Heart left ventricle (tissue), 16 donors: Measurements from ENCODE around the gene OR6V1. TPM values are rescaled to one million over a fixed set of nuclear protein-coding genes. Genes with fewer than 3 reads are reported as not detected.

ENCODE experiments used
- ATAC-seq, 4 donors: fragments of 200-7000 bp; cut with Tn5 transposase; one replicate each; pipeline ENCODE4 v1.9.1; 2020 to 2022; ENCODE audit warnings: moderate library complexity in 4 of 4, mild to moderate bottlenecking in 3 of 4, moderate number of reproducible peaks in 1 of 4
- DNase-seq, 5 donors: peaks; one replicate each; pipeline ENCODE4 v3.0.0-alpha.2; 2020
- H3K27ac ChIP-seq, 12 donors: fragments of 200-600 bp; sonication (generic) in 4 of 12; one replicate each; pipeline versions ENCODE4 v1.5.0 to v1.8.0; 2016 to 2022; ENCODE audit warnings: mild to moderate bottlenecking in 2 of 12
- H3K27me3 ChIP-seq, 9 donors: fragments of 200-600 bp; sonication (generic) in 2 of 9; one replicate each; pipeline versions ENCODE4 v1.5.1 to v1.8.0; 2016 to 2022; ENCODE audit warnings: mild to moderate bottlenecking in 3 of 9
- H3K36me3 ChIP-seq, 9 donors: fragments of 200-600 bp; sonication (generic) in 2 of 9; one replicate each; pipeline versions ENCODE4 v1.5.0 to v1.8.0; 2018 to 2022; ENCODE audit warnings: mild to moderate bottlenecking in 2 of 9
- H3K4me1 ChIP-seq, 12 donors: fragments of 200-600 bp; sonication (generic) in 4 of 12; one replicate each; pipeline versions ENCODE4 v1.5.0 to v1.8.0; 2016 to 2022; ENCODE audit warnings: mild to moderate bottlenecking in 3 of 12
- H3K4me3 ChIP-seq, 12 donors: fragments of 200-600 bp; sonication (generic) in 4 of 12; one replicate each; pipeline versions ENCODE4 v1.5.0 to v1.8.0; 2017 to 2022; ENCODE audit warnings: mild to moderate bottlenecking in 9 of 12, moderate library complexity in 4 of 12
- H3K9me3 ChIP-seq, 12 donors: fragments of 200-600 bp; sonication (generic) in 4 of 12; one replicate each; pipeline versions ENCODE4 v1.5.0 to v1.8.0; 2016 to 2022; ENCODE audit warnings: mild to moderate bottlenecking in 1 of 12
- CTCF ChIP-seq, 12 donors: fragments of 200-600 bp; sonication (generic) in 4 of 12; IDR thresholded peaks; one replicate each; pipeline versions ENCODE4 v1.5.0 to v1.8.0; 2018 to 2022; ENCODE audit warnings: antibody characterized with exemption in 12 of 12, mild to moderate bottlenecking in 5 of 12
- POLR2A ChIP-seq, 2 donors: fragments of 450-650 bp; IDR thresholded peaks; one replicate each; pipeline ENCODE4 v1.6.1; 2017; ENCODE audit warnings: antibody characterized with exemption in 2 of 2, mild to moderate bottlenecking in 2 of 2, moderate library complexity in 2 of 2
- WGBS, 4 donors: extraction: QIAGEN DNeasy Blood & Tissue Kit in 2 of 4; methylation state at CpG; one replicate each; pipeline versions ENCODE4 v1.1.5 to v1.1.7; 2013 to 2018; 5-methylcytosine and 5-hydroxymethylcytosine counted together
- intact Hi-C, 10 donors: fragments of 100-400 bp; cut with DNase I; formaldehyde crosslinking; loops; one replicate each; pipeline versions ENCODE4 v1.11.1 to v1.14.2; 2022
- polyA plus RNA-seq, 2 donors: library from polyadenylated mRNA; stranded (reverse); fragments of 200-250 nt; gene quantifications; one replicate each; pipeline ENCODE4 v1.2.3, GENCODE V29; 2013
- total RNA-seq, 9 donors: library from RNA; depleted of rRNA in 2 of 9; stranded (reverse); fragments of >200 nt in 2 of 9; fragmentation: NEBNext Ultra II Directional in 3 of 9; extraction: Animal tissue kit (Norgen Biotek cat#: 25700) in 3 of 9; gene quantifications; one replicate each; pipeline versions ENCODE4 v1.1.0 to v1.2.4, GENCODE V29; 2016 to 2023
- donor health status: ischemic (EF 13 %, LVEDD 7.1; RV severe dilation, severe dysfunction).
- donor health status: healthy with polysubstance abuse.
- donor health status: DM: no; HTN: yes; CAD: no.
- donor health status: DM: no; HTN: no; CAD: no.
- donor health status: ischemic (EF 25% LVEDD 6.9; RV normal size, moderate dysfunction).
- donor health status: ischemic (EF 25% LVEDD 5.7; RV mildly dilated, moderate dysfunction).
- donor health status: healthy.
- donor health status: DM: yes; HTN: yes; CAD: no.
- donor health status: ischemic (EF 35%, LVEDD 5.7; RV mildly dilated, moderate dysfunction).
- donor health status: nonischemic (EF 11% LVEDD 7.7; RV severe dilation, severe dysfunction).
- donor health status: DM: yes; HTN: yes; CAD: no.
- donor health status: PGD.
- donor health status: ischemic (EF 29% LVEDD 5.4; RV normal size, mild dysfunction).
- donor health status: nonischemic (EF 23%, LVEDD 6.1; RV moderate dilation, normal function).

OR6V1 gene
- total and polyA plus RNA-seq, 11 donors: not detected

- 54 to 64% (median 59%) methylated on average over 2 of the region's 2 CpGs for WGBS, 4 donors
- no peaks in the 10 kb centered on the region for H3K4me1 ChIP-seq
- no peak overlapping the region for H3K27ac ChIP-seq
- no peak overlapping the region for H3K4me3 ChIP-seq
- H3K27me3 ChIP-seq: no peaks in the 10 kb centered on the region
- intact Hi-C loops: no loop called here
- TF ChIP-seq CTCF (IDR thresholded peaks at IDR 0.05) (no peak), POLR2A (IDR thresholded peaks at IDR 0.05) (no peak)
- no peak for DNase-seq
- no peaks in the 10 kb centered on the region for H3K36me3 ChIP-seq
- no peak for ATAC-seq
- H3K9me3 ChIP-seq: peaks cover 0 to 3% (median 0%) of the 10 kb centered on the region in 12 donors
These were observed 16.3 kb downstream of the OR6V1 start for GRCh38 chr7:143068446-143068845.

- Histone ChIP-seq H3K9me3 (peaks cover 0 to 3% (median 0%) of the 10 kb centered on the region in 12 donors), H3K4me1 (no peaks in the 10 kb centered on the region), H3K27me3 (no peaks in the 10 kb centered on the region), H3K27ac (no peak overlapping the region), H3K36me3 (no peaks in the 10 kb centered on the region), H3K4me3 (no peak overlapping the region)
- 50 to 54% (median 51%) methylated on average over 6 of the region's 6 CpGs for WGBS, 4 donors
- TF ChIP-seq POLR2A (IDR thresholded peaks at IDR 0.05) (no peak), CTCF (IDR thresholded peaks at IDR 0.05) (no peak)
- peak in 1 of 4 donors; percentile 28 for ATAC-seq
- no peak for DNase-seq
- intact Hi-C loops: loop anchor here in 1 of 10 donors (10.0 kb wide), 1 partner anchor 55 kb away; no protein-coding TSS in a partner anchor
These were observed 17.9 kb downstream of the OR6V1 start for GRCh38 chr7:143069912-143070500.

DNA sequence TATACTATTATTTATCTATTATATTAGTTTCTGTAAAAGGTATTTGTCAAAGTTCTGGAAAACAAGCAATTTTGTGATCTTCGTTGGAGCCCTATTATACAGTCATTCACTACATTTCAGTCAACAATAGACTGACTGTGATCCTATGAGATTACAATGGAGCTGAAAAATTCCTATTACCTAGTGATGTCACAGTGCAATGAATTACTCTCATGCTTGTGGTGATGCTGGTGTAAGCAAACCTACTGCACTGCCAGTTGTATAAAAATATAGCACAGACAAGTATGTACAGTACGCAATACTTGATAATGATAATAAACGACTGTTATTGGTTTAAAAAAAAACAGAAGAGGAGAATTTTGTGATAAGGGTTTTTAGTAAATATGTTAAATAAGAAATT is 21.4 kb downstream of the OR6V1 start:
- intact Hi-C loops: loop anchor here in 1 of 10 donors (10.0 kb wide), 1 partner anchor 51 kb away; no protein-coding TSS in a partner anchor
- WGBS, 4 donors: 81 to 86% (median 83%) methylated on average over 3 of the region's 3 CpGs
- no peak overlapping the region for H3K27ac ChIP-seq
- no peak for DNase-seq
- TF ChIP-seq CTCF (IDR thresholded peaks at IDR 0.05) (no peak), POLR2A (IDR thresholded peaks at IDR 0.05) (no peak)
- ATAC-seq: no peak
- H3K27me3 ChIP-seq: no peaks in the 10 kb centered on the region
- peaks cover 0 to 3% (median 0%) of the 10 kb centered on the region in 12 donors for H3K9me3 ChIP-seq
- no peaks in the 10 kb centered on the region for H3K36me3 ChIP-seq
- no peak overlapping the region for H3K4me3 ChIP-seq
- H3K4me1 ChIP-seq: no peaks in the 10 kb centered on the region

- intact Hi-C loops: loop anchor here in 1 of 10 donors (10.0 kb wide), 1 partner anchor 51 kb away; no protein-coding TSS in a partner anchor
- Histone ChIP-seq H3K4me3 (no peak overlapping the region), H3K4me1 (no peaks in the 10 kb centered on the region), H3K36me3 (no peaks in the 10 kb centered on the region), H3K9me3 (peaks cover 0 to 9% (median 0%) of the 10 kb centered on the region in 12 donors), H3K27ac (no peak overlapping the region), H3K27me3 (no peaks in the 10 kb centered on the region)
- no peak for TF ChIP-seq CTCF (IDR thresholded peaks at IDR 0.05)
- no peak for TF ChIP-seq POLR2A (IDR thresholded peaks at IDR 0.05)
- DNase-seq (no peak), ATAC-seq (no peak)
These were observed 22.0 kb downstream of the OR6V1 start for GRCh38 chr7:143074141-143074540.
